Stimulated activated CD4-positive, alpha-beta T cell treated with anti-CD3 and anti-CD28 coated beads, Interleukin-1b, Interleukin-23, amount 100 ng/mL, for 24 hours (primary cell): ENCODE measurements around the gene GPR17.

ENCODE experiments used
- DNase-seq, 4 experiments: peaks; one replicate each; pipeline ENCODE4 v3.0.0-alpha.2; 2020; ENCODE audit warnings: low read depth in 4 of 4, low spot score in 1 of 4

GPR17 gene

GRCh38 chr2:127670055-127670956 is 24.4 kb downstream of the GPR17 start:
- no peak for DNase-seq

- no peak for DNase-seq
These were observed 25.0 kb downstream of the GPR17 start for GRCh38 chr2:127670957-127671290.

- no peak for DNase-seq
These were observed 25.8 kb downstream of the GPR17 start for GRCh38 chr2:127671557-127672302.

GRCh38 chr2:127672341-127673224 is 26.6 kb downstream of the GPR17 start:
- DNase-seq, result no peak

- DNase-seq, result no peak
These were observed 27.5 kb downstream of the GPR17 start for GRCh38 chr2:127673291-127674069.

GRCh38 chr2:127674241-127675209 is 28.6 kb downstream of the GPR17 start:
- peak in 1 of 4 experiments; percentile 2 for DNase-seq

GRCh38 chr2:127675331-127676261 is 29.6 kb downstream of the GPR17 start, which contains the start of gene LIMS2:
TSS of gene LIMS2 (minus strand) at chr2:127675530. CDS start at chr2:127675024, 506 bp downstream.
- no peak for DNase-seq

- no peak for DNase-seq
These were observed 31.0 kb downstream of the GPR17 start for GRCh38 chr2:127676906-127677305.

- DNase-seq, result no peak
These were observed 32.6 kb downstream of the GPR17 start for GRCh38 chr2:127678531-127678930.

- DNase-seq, result no peak
These were observed 33.0 kb downstream of the GPR17 start for GRCh38 chr2:127678991-127679390.

GRCh38 chr2:127679680-127680361 is 33.9 kb downstream of the GPR17 start:
- DNase-seq, result no peak

- DNase-seq, result no peak
These were observed 34.8 kb downstream of the GPR17 start for GRCh38 chr2:127680706-127681287.

- no peak for DNase-seq
These were observed 35.4 kb downstream of the GPR17 start for GRCh38 chr2:127681288-127681804.

- no peak for DNase-seq
These were observed 36.3 kb downstream of the GPR17 start for GRCh38 chr2:127681976-127682857.

- no peak for DNase-seq
These were observed 37.1 kb downstream of the GPR17 start for GRCh38 chr2:127683056-127683455.

- no peak for DNase-seq
These were observed 37.8 kb downstream of the GPR17 start for GRCh38 chr2:127683757-127684156.
